ENCODE data around the gene OTUD7B.
"Not testable (repeated sequence)": the region's sequence is repeated elsewhere in the genome, so short reads cannot be mapped to it uniquely, and the experiment has no call there.

OTUD7B gene

DNA sequence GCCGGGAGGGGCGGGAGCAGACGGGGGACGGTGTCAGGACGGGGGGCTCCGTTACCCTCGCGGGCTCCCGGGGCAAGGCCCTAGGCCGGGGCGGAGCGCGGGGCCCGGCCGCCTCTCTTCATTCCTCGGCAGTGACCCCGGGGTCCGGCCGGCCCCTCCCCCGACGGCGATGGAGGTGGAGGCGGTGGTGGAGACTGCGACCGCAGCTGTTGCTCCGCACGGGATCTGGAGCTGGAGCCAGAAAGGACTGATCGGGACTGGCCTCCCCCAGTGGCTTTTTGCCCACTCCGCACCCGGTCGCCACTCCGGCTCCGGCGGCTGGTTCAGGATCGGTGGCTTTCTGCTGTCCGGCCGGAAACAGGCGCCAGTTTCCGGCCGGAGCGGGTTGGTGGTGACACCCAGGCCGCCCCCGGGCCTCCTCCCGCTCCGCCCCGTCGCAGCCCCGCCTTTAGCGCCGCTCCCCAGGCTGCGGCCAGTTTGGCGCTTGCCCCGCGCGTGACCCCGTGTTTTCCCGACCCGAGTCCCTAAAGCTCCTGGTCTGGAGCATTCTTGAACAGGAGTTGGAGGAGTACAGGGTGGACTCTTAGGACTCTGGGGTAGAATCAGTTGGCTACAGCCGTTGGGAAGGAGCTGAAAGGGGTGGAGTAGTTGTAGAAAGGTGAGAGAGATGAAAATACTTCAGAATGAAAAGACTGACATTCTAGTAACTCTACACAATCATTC is at the start of gene OTUD7B:
OTUD7B (minus strand) TSS at position 334 of the 723 bp plus-strand sequence. CDS start 33,216 bp downstream, outside the sequence.
- DNase-seq, result peak; percentile 80 to 86

DNA sequence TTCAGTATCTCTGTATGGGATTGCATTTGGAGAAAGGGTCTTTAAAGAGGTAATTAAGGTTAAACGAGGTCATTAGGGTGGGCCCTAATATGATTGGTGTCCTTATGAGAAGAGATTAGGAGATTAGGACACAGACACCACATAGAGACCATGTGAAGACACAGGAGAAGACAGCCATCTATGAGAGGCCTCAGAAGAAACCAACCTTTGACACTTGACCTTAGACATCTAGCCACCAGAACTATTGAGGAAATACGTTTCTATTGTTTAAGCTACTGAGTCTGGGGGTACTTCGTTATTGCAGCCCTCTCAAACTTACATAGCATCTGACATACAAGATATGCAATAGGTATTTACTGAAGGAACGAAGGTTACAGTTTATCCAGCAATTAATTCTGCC is 49.7 kb upstream of the OTUD7B start:
- DNase-seq, result no peak

DNA sequence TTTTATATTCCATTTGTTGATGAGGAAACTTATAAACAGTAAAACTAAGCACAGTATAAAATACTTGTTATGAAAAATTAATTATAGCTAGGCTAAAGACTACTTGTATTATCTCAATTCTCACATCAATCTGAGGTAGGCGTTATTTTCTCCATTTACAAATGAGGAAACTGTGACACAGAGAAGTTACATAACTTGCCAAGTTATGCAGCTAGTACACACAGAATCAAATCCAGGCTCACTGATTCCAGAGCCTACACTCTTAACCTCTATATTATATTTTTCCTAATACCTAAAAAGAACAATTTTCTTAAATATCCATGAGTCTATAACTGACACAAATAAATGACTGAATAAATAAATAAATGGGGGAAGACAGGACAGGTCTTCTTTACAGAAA is 45.9 kb upstream of the OTUD7B start:
- DNase-seq, result no peak

DNA sequence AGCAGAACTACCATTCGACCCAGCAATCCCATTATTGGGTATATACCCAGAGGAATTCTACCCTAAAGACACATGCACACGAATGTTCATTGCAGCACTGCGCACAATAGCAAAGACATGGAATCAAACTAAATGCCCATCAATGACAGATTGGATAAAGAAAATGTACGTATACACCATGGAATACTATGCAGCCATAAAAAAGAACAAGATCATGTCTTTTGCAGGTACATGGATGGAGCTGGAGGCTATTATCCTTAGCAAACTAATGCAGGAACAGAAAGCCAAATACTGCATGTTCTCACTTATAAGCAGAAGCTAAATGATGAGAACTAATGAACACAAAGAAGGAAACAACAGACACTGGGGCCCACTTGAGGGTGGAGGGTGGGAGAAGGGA is 45.0 kb upstream of the OTUD7B start:
- DNase-seq, result not testable (repeated sequence)

DNA sequence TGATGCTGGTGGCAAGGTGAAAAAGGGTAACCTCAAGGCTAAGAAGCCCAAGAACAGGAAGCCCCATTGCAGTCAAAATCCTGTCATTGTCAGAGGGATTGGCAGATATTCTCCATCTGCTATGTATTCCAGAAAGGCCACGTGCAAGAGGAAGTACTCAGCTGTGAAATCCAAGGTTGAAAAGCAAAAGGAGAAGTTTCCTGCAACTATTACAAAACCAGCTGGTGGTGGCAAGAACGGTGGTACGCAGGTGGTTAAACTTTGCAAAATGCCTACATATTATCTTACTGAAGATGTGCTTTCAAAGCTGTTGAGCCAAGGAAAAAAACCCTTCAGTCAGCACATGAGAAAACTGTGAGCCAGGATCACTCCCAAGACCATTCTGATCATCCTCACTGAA is 43.4 kb upstream of the OTUD7B start:
- no peak for DNase-seq

DNA sequence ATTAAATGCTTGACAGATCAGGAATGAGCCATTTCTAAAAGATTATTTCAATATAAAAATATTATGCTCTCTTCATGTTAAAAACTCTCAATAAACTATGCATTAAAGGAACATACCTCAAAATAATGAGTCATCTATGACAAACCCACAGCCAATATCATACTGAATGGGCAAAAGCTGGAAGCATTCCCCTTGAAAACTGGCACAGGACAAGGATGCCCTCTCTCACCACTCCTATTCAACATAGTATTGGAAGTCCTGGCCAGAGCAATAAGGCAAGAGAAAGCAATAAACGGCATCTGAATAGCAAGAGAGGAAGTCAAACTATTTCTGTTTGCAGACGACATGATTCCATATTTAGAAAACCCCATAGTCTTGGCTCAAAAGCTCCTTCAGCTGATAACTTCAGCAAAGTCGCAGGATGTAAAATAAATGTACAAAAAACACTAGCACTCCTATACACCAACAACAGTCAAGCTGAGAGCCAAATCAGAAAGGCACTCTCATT is 41.4 kb upstream of the OTUD7B start:
- not testable (repeated sequence) for DNase-seq

DNA sequence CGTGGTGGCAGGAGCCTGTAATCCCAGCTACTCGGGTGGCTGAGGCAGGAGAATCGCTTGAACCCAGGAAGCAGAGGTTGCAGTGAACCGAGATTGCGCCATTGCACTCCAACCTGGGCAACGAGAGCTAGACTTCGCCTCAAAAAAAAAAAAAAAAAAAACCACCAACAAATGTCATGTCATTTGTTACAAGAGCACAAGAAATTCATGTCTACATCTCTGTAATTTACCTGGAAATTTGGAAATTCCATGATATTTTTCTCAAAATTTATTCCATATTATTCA is 40.5 kb upstream of the OTUD7B start:
- DNase-seq, result no peak

DNA sequence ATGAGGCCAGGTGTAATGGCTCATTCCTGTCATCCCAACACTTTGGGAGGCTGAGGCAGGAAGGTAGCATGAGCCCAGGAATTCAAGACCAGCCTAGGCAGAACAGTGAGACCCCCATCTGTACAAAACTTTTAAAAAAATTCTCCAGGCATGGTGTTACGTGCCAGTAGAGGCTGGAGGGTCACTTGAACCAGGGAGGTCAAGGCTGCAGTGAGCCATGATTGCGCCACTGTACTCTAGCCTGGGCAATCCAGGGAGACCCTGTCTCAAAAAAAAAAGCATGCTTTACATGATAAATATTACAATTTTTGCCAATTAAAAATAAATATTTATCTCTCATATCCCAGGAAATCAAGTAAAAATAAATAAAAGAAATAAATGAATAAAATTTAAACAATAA is 39.4 kb upstream of the OTUD7B start:
- no peak for DNase-seq

DNA sequence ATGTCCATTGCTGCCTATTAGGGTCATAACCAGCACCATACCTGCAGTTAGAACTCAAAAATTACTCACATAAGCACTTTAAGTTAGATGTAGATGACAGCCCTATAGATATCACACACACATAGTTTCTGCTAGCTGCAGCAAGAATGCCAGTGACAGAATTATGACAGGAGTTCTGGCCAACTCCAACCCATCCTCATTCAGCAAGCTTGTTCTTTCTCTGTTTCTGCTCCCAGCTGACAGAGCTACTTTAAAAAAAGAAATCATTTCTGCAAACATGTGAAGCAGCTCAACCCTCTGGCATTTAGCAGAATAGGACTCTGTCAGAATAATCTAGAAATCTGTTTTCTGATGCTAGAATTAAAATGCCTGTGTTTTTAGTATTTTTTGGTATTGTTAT is 23.8 kb upstream of the OTUD7B start:
- DNase-seq, result no peak

DNA sequence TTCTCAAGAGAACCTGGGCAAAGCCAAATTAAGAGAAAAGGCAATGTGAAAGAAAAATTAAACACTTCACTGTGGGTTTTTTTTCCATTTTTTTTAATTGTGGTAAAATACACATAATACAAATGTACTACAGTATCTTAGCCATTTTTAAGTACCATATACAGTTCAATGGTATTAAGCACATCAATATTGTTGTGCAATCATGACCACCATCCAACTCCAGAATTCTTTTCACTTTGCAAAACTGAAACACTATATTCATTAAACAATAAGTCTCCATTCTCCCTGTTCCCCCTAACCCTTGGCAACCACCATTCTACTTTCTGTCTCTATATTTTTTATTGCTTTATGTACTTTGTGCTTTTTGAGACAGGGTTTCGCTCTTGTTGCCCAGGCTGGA is 17.8 kb upstream of the OTUD7B start:
- DNase-seq, result no peak

DNA sequence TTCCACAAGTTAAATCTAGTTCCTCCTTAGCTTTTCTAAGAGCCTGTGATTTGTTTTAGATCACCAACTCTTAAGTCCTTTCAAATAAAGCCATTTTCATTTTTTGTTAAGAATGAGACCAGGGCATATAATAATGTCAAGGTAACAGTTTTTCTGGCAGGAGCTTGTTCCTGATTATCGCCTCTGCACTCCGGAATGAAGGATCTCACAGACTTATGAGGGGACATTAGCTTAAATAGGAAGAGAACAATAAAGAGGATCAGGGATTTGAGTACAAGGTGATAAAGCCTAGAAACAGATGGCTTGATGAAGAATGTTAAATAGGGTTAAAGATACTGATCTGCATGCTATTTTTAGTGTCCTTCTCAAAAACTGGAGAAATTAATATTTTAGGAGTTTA is 13.6 kb upstream of the OTUD7B start:
- DNase-seq, result no peak

DNA sequence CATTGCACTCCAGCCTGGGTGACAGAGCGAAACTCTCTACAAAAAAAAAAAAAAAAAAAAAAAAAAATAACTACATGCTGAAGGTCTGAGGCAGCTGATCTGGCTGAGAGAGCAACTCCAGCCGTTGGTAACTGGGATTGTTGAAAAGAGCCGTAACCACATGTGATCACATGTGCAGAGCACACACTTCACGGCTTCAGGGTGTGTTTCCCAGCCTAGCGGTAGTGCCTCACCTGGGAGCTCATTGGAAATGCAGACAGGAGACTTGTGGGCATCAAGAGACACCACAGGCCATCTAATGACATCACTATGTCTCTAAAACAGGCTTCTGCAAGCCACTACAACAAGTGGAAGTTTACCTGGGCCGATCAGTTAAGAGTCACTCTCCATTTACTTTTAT is 11.8 kb upstream of the OTUD7B start:
- DNase-seq, result no peak

DNA sequence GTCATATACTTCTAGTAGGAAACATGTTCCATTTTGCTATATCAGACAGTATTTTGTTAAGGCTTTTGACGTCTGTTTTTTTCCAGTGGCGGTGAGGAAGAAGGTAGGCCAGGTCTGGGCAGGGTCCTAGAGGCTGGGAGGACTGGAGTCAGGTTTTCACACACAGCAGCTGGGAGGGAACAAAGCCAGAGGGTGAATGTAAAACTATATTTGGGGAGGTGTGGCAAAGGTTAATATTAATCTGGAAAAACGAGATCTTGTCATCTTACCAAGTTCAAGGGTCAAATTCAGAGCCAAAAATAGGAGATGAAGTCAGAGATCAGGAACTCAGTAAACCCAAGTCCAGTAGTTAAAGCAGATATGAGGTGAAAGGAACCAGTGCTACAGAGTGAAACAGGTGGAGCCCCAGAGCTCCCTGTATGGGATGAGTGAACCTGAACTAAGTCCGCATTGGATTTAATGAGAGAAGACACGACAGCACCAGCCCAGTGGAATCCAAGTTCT is 10.7 kb upstream of the OTUD7B start:
- DNase-seq, result no peak

DNA sequence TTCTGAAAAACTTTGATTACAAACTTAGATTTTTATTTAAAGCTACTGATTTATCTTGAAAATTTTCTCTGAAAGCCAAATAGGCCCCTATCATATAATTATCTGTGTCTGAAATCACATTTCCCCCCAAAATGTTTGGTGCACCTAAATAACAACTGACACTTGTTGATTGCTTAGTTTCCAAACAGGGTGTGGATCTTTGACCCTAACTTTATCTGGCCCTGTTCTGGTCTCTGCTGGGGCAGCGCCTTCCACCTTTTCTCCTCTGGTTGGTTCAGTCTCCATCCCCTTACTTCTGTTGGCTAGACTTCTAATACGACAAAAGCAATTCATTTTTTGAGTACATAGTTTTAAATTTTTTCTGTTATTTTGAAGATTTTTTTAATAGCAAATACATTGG is 10.2 kb upstream of the OTUD7B start:
- DNase-seq, result no peak

DNA sequence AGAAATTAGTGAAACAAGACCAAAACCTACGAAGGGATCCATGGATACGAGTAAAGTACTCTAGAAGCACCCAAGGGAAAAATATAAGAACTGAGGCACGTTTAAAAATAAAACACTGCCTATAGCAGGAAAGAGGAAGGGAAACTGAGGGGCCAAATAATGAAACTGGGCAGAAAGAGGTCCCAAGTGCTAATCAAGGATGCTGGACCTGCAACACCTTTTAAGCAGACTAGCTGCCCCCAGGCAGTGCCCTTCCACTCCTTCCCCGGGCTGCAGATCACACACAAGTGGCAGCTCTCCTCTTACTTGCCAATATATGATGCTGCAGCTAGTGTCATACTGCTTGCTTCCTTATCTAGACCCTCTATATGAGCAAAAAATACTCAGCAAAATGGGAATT is 7.6 kb upstream of the OTUD7B start:
- no peak for DNase-seq

DNA sequence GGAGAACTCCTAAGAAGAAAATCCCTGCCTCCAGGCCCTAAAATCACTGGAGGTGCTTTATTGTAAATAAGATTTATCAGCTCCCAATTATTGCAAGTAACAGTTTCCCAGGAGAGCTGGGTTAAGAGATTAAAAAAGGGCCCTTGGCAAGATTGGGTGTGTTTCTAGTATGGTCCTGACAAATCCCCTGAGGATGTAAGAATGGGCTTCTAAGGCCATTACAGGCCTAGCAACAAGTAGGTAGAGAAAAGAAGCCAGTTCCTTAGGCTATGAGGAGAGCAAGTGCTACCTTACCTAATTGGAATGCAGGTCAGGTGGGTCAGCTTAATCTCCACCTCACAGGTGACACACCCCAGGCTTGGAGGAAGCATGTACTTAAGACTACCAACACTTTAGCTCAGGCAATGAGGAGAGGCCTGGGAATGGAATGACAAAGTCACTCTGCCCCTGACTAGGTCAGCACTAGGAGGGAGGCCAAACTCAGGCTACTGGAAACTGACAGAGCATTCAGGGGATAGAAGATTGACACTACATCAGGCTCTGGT is 6.8 kb upstream of the OTUD7B start:
- no peak for DNase-seq

DNA sequence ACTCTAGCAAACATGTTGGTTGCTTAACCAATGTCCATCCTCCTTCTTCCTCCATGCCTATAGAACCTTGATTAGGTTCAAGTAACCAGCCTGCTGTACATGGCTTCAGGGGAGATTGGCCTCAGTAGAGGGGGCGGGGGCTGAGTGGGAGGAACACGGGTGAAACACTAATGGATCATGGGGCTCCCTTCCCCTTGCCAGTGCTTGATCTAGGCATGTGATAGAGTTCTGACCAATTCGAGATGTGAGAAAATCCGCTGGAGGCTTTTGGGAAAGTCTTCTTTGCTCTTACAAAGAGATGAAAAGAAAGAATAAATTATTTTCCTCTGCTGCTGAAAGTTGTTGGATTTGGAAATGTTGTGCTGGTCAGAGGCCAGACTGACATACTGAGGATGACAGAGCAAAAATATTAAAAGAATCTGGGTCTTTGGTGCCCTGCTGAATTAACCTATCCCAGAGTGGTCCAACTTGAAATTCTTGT is 5.2 kb upstream of the OTUD7B start:
- no peak for DNase-seq

DNA sequence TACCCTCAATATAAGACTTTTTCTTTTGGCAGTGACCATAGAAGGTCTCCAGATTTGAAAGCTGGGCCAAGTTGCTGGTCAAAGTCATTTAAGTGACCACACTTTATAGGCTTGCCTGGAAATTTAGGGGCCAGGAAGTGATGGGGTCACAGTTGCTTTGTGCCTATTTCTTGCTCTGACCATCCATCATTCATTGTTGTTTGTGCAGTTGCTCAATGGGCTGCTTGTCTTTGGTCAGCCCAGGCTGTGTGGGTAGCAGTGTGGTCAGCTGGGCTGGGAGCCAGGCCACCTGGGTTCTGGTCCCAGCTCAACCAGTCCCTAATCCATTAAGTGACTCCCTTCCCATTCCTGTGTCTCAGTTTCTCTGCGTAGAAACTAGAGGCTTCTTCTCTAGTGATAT is 2.1 kb upstream of the OTUD7B start:
- DNase-seq, result peak; percentile 81 to 89

DNA sequence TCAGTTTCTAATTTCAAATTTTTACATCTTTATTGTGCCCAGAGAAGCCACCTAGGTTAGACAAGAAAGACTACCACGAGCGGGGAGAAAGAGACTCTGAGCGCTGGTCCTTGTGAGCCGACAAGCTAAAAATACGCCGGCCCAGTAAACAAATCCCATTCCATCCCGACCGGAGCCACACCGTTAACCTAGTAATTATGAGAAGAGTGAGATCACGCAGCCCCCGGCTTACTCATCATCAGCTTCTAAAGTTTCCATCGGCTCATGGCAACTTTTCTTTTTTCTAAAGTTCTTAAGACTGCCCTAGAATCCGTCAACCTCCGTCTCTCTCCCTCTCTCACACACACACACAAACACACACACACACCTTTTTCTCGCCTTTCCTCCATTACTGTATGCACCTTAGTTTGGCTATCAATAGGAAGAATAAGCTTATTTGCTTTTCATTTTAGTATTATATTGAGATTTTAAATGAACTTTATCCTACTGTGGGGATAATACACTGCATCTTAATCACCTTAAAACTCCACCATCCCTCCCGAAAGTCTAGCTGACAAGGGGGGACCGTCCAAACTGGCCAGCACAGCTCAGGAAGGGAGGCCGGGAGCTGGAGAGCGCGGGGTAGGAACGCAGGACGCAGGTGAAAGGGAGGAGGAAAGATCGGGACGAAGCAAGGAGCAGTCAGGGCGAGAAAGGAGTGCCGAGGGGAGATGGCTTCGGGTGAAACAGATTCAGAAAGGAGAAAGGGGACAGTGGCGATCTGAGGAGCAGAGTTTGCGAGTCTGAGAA is 728 bp downstream of the OTUD7B start:
- peak; percentile 50 to 65 for DNase-seq

DNA sequence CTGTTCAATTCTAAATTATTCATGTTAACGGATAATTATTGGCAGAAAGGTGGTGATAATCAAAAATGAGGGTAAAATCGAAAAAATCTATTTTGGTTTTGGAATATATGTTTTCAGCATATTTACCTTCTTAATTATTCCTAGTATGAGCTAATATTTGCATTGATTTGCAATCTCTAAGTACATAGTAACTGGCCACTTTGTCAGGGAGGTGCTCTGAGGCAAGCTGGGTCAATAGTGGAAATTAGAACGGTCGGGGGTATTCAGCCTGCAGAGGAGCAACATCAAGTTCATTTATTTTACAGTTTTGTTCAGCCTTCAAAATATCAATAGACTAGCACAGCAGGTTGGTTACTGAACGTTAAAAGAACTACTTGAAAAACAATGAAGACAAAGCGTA is 1.8 kb downstream of the OTUD7B start:
- no peak for DNase-seq

DNA sequence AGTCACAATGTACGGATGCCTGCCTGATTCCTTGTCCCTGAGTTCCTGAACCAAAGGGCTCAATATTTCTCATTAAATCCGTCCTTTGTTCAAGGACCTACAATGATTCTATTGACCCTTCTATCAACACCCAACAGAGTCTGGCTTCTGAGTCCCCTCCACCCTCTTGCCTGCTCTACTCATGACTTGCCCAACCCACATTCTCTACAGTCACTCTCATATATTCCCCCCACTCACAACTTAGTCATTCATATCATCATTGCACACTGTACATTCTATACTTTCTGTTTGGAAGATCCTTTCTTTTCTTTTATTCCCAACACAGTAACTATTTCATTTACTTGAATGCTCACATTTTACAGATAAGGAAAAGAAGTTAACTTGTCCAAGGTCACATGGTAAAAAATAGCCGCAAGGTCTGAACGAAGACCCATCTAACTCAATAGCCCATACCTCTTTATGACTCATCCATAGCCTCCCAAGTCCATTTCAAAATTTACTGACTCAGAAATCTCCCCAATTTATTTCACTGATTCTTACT is 3.6 kb downstream of the OTUD7B start:
- DNase-seq, result peak; percentile 13 to 74

DNA sequence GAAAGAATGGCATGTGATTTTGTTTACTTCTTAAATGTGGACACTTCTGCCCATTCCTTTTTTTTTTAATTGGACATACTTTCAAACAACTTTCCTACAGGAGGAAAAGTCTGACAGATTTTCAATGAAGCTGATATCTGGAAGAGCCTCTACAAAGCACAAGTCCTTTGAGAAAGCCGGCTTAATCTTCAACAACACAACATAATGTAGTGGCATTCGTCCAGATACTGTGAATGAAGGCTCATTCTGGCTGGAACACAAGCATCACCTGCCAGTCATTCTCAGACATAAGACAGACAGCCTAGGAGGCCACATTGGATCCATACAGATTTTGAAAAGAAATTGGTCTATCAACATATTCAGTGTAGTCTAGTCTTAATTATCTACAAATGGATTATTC is 4.9 kb downstream of the OTUD7B start:
- DNase-seq, result no peak

DNA sequence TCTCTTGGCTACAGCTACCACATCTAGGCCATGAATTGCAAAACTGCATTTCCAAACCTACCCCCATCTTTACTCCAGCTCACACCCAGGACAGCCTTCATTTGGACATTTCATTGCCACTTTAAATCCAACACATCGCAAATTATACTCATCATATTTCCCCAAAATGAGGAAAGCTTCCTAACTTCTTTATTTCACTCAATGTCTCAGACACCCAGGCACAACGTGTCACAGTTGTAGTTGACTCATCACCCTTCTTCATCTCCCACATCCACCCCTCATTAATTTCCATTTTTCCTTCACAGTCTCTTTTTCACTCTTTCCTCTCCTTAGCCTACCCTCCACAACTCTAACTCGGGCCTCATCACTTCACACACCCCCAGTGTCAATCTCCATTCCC is 6.7 kb downstream of the OTUD7B start:
- no peak for DNase-seq

DNA sequence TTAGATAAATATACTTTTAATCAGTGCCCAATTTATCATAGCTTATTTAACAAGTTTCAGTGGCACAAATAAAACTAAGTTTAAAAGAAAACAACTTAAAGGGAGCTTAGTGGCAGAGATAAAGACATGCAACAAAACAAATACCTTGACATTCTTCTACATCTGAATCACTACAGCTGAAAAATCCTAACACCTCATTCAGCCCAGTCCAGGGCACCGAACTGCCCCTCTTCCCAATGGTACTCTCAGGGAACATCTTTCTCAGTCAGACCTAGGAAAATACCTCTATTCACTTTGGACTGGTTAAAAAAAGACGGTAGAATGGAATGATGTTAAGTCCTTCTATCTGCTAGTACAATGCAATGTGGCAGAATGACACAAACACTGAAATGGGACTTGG is 8.3 kb downstream of the OTUD7B start:
- no peak for DNase-seq
